ENCODE results near the gene RABGAP1. TPM values are rescaled to one million over a fixed set of nuclear protein-coding genes. Genes with fewer than 3 reads are reported as not detected.

Gene RABGAP1
- total and polyA plus RNA-seq, 10 of the 15 experiments (the other 5 are each of a cell fraction or from before 2014, with no cell fraction given) = 2.6 to 31.6 (median 12.5) TPM

- TF ChIP-seq SMARCA5 (IDR thresholded peaks at IDR 0.05) (0 out of 2 replicates have a peak, but pooled peaks have one; percentile 54), IRF3 (IDR thresholded peaks at IDR 0.05) (no peak), PKNOX1 (IDR thresholded peaks at IDR 0.05) (peak; percentile 58), NFXL1 (IDR thresholded peaks at IDR 0.05; ENCODE audit: borderline replicate concordance) (peak; percentile 96; the same call in 1 of the 2 replicates), ZNF24 (IDR thresholded peaks at IDR 0.05) (0 out of 2 replicates have a peak, but pooled peaks have one; percentile 50), NR2F1 (conservative IDR thresholded peaks at IDR 0.05) (peak; percentile 79), ETV6 (conservative IDR thresholded peaks at IDR 0.05 in 1 of 2, IDR thresholded peaks at IDR 0.05 in 1 of 2; ENCODE audit: borderline replicate concordance in 1 of 2, low read depth in 1 of 2) (no peak), IKZF2 (IDR thresholded peaks at IDR 0.05) (peak; percentile 60 to 69), SP1 (IDR thresholded peaks at IDR 0.05; ENCODE audit: low read depth, low read length) (no peak), RELB (IDR thresholded peaks at IDR 0.05; ENCODE audit: low read depth) (peak; percentile 77), ZBTB40 (IDR thresholded peaks at IDR 0.05; ENCODE audit: borderline replicate concordance) (peak; percentile 65), STAT3 (IDR thresholded peaks at IDR 0.05; ENCODE audit: low read depth, low read length) (no peak), ZBTB4 (CRISPR knock-in tag; IDR thresholded peaks at IDR 0.05) (peak; percentile 49; the same call in 1 of the 2 replicates), EGR1 (IDR thresholded peaks at IDR 0.05; ENCODE audit: borderline replicate concordance in 1 of 2, low read depth in 2 of 2, low read length in 2 of 2) (peak; percentile 16 to 94)
- TF ChIP-seq, protein P1, sequence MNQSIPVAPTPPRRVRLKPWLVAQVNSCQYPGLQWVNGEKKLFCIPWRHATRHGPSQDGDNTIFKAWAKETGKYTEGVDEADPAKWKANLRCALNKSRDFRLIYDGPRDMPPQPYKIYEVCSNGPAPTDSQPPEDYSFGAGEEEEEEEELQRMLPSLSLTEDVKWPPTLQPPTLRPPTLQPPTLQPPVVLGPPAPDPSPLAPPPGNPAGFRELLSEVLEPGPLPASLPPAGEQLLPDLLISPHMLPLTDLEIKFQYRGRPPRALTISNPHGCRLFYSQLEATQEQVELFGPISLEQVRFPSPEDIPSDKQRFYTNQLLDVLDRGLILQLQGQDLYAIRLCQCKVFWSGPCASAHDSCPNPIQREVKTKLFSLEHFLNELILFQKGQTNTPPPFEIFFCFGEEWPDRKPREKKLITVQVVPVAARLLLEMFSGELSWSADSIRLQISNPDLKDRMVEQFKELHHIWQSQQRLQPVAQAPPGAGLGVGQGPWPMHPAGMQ (IDR thresholded peaks at IDR 0.05; ENCODE audit: borderline replicate concordance) = peak; percentile 90
Observed at GRCh38 chr9:122904823-122905710, 35.8 kb upstream of the RABGAP1 start, which contains the start of gene RC3H2 (continued).
